Activated CD8-positive, alpha-beta T cell treated with anti-CD3 and anti-CD28 coated beads for 36 hours (primary cell): ENCODE results near the gene CRYGC. TPM values are rescaled to one million over a fixed set of nuclear protein-coding genes. Genes with fewer than 3 reads are reported as not detected.

Experiments used
- ATAC-seq: fragments of 200-7000 bp; cut with Tn5 transposase; one replicate; pipeline ENCODE4 v1.10.0; 2021; ENCODE audit warnings: mild to moderate bottlenecking, moderate library complexity
- CTCF ChIA-PET: fragments of 350-600 bp; sonication (Branson Sonifier 250); formaldehyde crosslinking; loops from one replicate; lab custom pipeline; 2021; ENCODE audit warnings: antibody characterized with exemption; lab: Charles Lee
- POLR2A ChIA-PET: fragments of 350-600 bp; sonication (Branson Sonifier 250); formaldehyde crosslinking; loops from one replicate; lab custom pipeline; 2021; ENCODE audit warnings: antibody characterized with exemption; lab: Charles Lee
- DNase-seq: peaks from one replicate; pipeline ENCODE4 v3.0.0-alpha.2; 2020
- H3K27ac Mint-ChIP-seq: one replicate; pipeline ENCODE4 v1.8.0; 2021; ENCODE audit warnings: mild to moderate bottlenecking, mixed read lengths
- H3K27me3 Mint-ChIP-seq: one replicate; pipeline ENCODE4 v1.8.0; 2021; ENCODE audit warnings: mixed read lengths
- H3K36me3 Mint-ChIP-seq: one replicate; pipeline ENCODE4 v1.8.0; 2021; ENCODE audit warnings: low read depth, mixed read lengths
- H3K4me1 Mint-ChIP-seq: one replicate; pipeline ENCODE4 v1.8.0; 2021; ENCODE audit warnings: low read depth, mixed read lengths
- H3K4me3 Mint-ChIP-seq: one replicate; pipeline ENCODE4 v1.8.0; 2021; ENCODE audit warnings: mild to moderate bottlenecking, moderate library complexity, mixed read lengths
- H3K9me3 Mint-ChIP-seq: one replicate; pipeline ENCODE4 v1.8.0; 2021; ENCODE audit warnings: mixed read lengths
- intact Hi-C: fragments of 100-400 bp; cut with micrococcal nuclease; formaldehyde crosslinking; loops from one replicate; pipeline ENCODE4 v1.10.0; 2022
- total RNA-seq, 2 experiments: library from RNA; stranded (reverse); gene quantifications; one replicate each; pipeline ENCODE4 v1.2.3, GENCODE V29; 2021
- TF ChIP-seq, protein P1 (sequence below): fragments of 200-600 bp; IDR thresholded peaks from one replicate; pipeline ENCODE4 v1.8.0; 2022; ENCODE audit warnings: antibody characterized with exemption, mild to moderate bottlenecking

CRYGC gene
- total RNA-seq, 2 experiments from 2014 or later: not detected

- ChIA-PET POLR2A (no interaction called here), CTCF (interaction anchor here (1.5 to 1.9 kb wide), 2 partner anchors 11 to 14 kb away, joined by 3 to 11 read pairs; no protein-coding TSS in a partner anchor)
- H3K4me1 Mint-ChIP-seq: no peaks in the 10 kb centered on the region
- no peak for ATAC-seq
- H3K27me3 Mint-ChIP-seq: peaks cover 5% of the 10 kb centered on the region
- no peak overlapping the region for H3K4me3 Mint-ChIP-seq
- H3K27ac Mint-ChIP-seq: no peak overlapping the region
- intact Hi-C loops: no loop called here
- TF ChIP-seq, protein P1, sequence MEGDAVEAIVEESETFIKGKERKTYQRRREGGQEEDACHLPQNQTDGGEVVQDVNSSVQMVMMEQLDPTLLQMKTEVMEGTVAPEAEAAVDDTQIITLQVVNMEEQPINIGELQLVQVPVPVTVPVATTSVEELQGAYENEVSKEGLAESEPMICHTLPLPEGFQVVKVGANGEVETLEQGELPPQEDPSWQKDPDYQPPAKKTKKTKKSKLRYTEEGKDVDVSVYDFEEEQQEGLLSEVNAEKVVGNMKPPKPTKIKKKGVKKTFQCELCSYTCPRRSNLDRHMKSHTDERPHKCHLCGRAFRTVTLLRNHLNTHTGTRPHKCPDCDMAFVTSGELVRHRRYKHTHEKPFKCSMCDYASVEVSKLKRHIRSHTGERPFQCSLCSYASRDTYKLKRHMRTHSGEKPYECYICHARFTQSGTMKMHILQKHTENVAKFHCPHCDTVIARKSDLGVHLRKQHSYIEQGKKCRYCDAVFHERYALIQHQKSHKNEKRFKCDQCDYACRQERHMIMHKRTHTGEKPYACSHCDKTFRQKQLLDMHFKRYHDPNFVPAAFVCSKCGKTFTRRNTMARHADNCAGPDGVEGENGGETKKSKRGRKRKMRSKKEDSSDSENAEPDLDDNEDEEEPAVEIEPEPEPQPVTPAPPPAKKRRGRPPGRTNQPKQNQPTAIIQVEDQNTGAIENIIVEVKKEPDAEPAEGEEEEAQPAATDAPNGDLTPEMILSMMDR: no peak
- H3K9me3 Mint-ChIP-seq: peaks cover 2% of the 10 kb centered on the region
- no peak for DNase-seq
- H3K36me3 Mint-ChIP-seq: no peaks in the 10 kb centered on the region
These were observed 45.8 kb downstream of the CRYGC start for GRCh38 chr2:208083807-208084206.

Other genes starting within 250 kb of the CRYGC start
- 1 to 10 TPM; 4.5 to 4.7 TPM for gene PLEKHM3, start 104.3 kb downstream of the CRYGC start, total RNA-seq
- gene CRYGD, start 5.3 kb downstream of the CRYGC start, total RNA-seq: not detected
- gene CRYGB, start 16.3 kb upstream of the CRYGC start, total RNA-seq: not detected
- gene CRYGA, start 33.8 kb upstream of the CRYGC start, total RNA-seq: not detected
- not detected for gene C2orf80, start 60.2 kb upstream of the CRYGC start, total RNA-seq
- 10 to 100 TPM; 19.0 to 19.7 TPM for gene IDH1, start 125.2 kb upstream of the CRYGC start, total RNA-seq
- gene PIKFYVE, start 136.4 kb upstream of the CRYGC start, total RNA-seq: 10 to 100 TPM; 16.4 to 16.9 TPM